HepG2 (cell line): ENCODE results near the gene BTBD1. TPM values are rescaled to one million over a fixed set of nuclear protein-coding genes. Genes with fewer than 3 reads are reported as not detected.

ENCODE experiments used
- CEBPG ChIP-seq: IDR thresholded peaks from 2 replicates; pipeline ENCODE4 v1.6.1; 2016
- GABPB1 ChIP-seq: IDR thresholded peaks from 2 replicates; pipeline ENCODE4 v1.6.1; 2016; ENCODE audit warnings: mild to moderate bottlenecking, missing genetic modification reagents, moderate library complexity, missing compliant biosample characterization
- JARID2 ChIP-seq: sonication (generic); formaldehyde crosslinking; IDR thresholded peaks from 2 replicates; pipeline ENCODE4 v1.8.1; 2023; ENCODE audit warnings: missing genetic modification reagents, inconsistent platforms; ENCODE audit not compliant: insufficient replicate concordance
- KAT8 ChIP-seq: IDR thresholded peaks from 2 replicates; pipeline ENCODE4 v1.6.1; 2016; ENCODE audit warnings: missing genetic modification reagents, missing compliant biosample characterization
- KMT2B ChIP-seq: IDR thresholded peaks from 2 replicates; pipeline ENCODE4 v1.6.1; 2016; ENCODE audit warnings: missing genetic modification reagents, missing compliant biosample characterization
- MXD4 ChIP-seq: IDR thresholded peaks from 2 replicates; pipeline ENCODE4 v1.6.1; 2016; ENCODE audit warnings: mild to moderate bottlenecking, missing biosample characterization, missing genetic modification reagents
- NCOA2 ChIP-seq: sonication (generic); formaldehyde crosslinking; IDR thresholded peaks from 2 replicates; pipeline ENCODE4 v1.8.0; 2022; ENCODE audit warnings: inconsistent platforms
- NFKBIZ ChIP-seq: IDR thresholded peaks from 2 replicates; pipeline ENCODE4 v1.6.1; 2018; ENCODE audit warnings: missing genetic modification reagents, missing compliant biosample characterization
- NONO ChIP-seq, 2 experiments: fragments of 450-650 bp in 1 of 2; sonication (generic) in 1 of 2; formaldehyde crosslinking in 1 of 2; IDR thresholded peaks in 1 of 2; conservative IDR thresholded peaks in 1 of 2; 2 replicates each; pipeline versions ENCODE4 v1.6.1 to v1.8.0; 2017 to 2022; ENCODE audit warnings: mild to moderate bottlenecking in 1 of 2, missing genetic modification reagents in 1 of 2, moderate library complexity in 1 of 2
- NR1H2 ChIP-seq: sonication (generic); formaldehyde crosslinking; IDR thresholded peaks from 2 replicates; pipeline ENCODE4 v1.8.1; 2022; ENCODE audit warnings: low read depth, missing genetic modification reagents, borderline replicate concordance
- ONECUT2 ChIP-seq: sonication (generic); formaldehyde crosslinking; IDR thresholded peaks from 2 replicates; pipeline ENCODE4 v1.4.0; 2020; ENCODE audit warnings: missing genetic modification reagents
- POLR2AphosphoS5 ChIP-seq: IDR thresholded peaks from 2 replicates; pipeline ENCODE4 v1.6.1; 2012; ENCODE audit warnings: low read depth, low read length
- PPARG ChIP-seq: conservative IDR thresholded peaks from 2 replicates; pipeline ENCODE4 v1.6.1; 2016; ENCODE audit warnings: missing biosample characterization, missing genetic modification reagents
- ZBTB38 ChIP-seq: sonication (generic); formaldehyde crosslinking; IDR thresholded peaks from 2 replicates; pipeline ENCODE4 v1.5.1; 2020; ENCODE audit warnings: mild to moderate bottlenecking, missing genetic modification reagents
- ZNF124 ChIP-seq: sonication (generic); formaldehyde crosslinking; IDR thresholded peaks from 2 replicates; pipeline ENCODE4 v1.4.0; 2020; ENCODE audit warnings: missing genetic modification reagents
- ZNF329 ChIP-seq: sonication (generic); formaldehyde crosslinking; IDR thresholded peaks from 2 replicates; pipeline ENCODE4 v1.9.0; 2021; ENCODE audit warnings: low read depth, mild to moderate bottlenecking, missing genetic modification reagents
- ZNF839 ChIP-seq: sonication (generic); formaldehyde crosslinking; IDR thresholded peaks from 2 replicates; pipeline ENCODE4 v1.4.0; 2020; ENCODE audit warnings: missing genetic modification reagents, mild to moderate bottlenecking, borderline replicate concordance
- ZSCAN31 ChIP-seq: sonication (generic); formaldehyde crosslinking; IDR thresholded peaks from 2 replicates; pipeline ENCODE4 v1.5.0; 2020; ENCODE audit warnings: low read depth, mild to moderate bottlenecking, missing genetic modification reagents
- polyA plus RNA-seq, 8 experiments: library from polyadenylated mRNA; depleted of rRNA in 3 of 8; stranded (reverse) in 7 of 8; unstranded in 1 of 8; fragments of >200 nt; fragmentation: Illumina TruSeq in 4 of 8; extraction: Trizol in 4 of 8; gene quantifications; 2 replicates each; pipeline versions ENCODE4 v1.2.1 to v1.2.3, GENCODE V29; 2011 to 2016; ENCODE audit warnings: low read depth in 4 of 8, missing spikeins in 1 of 8, mixed read lengths in 1 of 8; ENCODE audit not compliant: insufficient read depth in 1 of 8
- total RNA-seq, 5 experiments: library from RNA; depleted of rRNA; stranded (reverse); fragments of >200 nt; fragmentation: Illumina TruSeq; extraction: Trizol; gene quantifications; 2 replicates each; pipeline ENCODE4 v1.2.3, GENCODE V29; 2016; ENCODE audit warnings: low read depth in 1 of 5
- TF ChIP-seq, protein P1 (sequence below): IDR thresholded peaks from 2 replicates; pipeline ENCODE4 v1.4.0; 2020; ENCODE audit warnings: mild to moderate bottlenecking, missing genetic modification reagents
- TF ChIP-seq, protein P2 (sequence below): sonication (generic); formaldehyde crosslinking; IDR thresholded peaks from 2 replicates; pipeline ENCODE4 v1.4.0; 2020; ENCODE audit warnings: low read depth, mild to moderate bottlenecking, missing genetic modification reagents
- TF ChIP-seq, protein P3 (sequence below): sonication (generic); formaldehyde crosslinking; IDR thresholded peaks from 2 replicates; pipeline ENCODE4 v1.5.1; 2020; ENCODE audit warnings: mild to moderate bottlenecking, missing genetic modification reagents, moderate library complexity

The BTBD1 gene
- total and polyA plus RNA-seq, 2 of the 13 experiments (the other 11 are each of a cell fraction or from before 2014, with no cell fraction given), result 32.1 to 53.9 TPM

DNA sequence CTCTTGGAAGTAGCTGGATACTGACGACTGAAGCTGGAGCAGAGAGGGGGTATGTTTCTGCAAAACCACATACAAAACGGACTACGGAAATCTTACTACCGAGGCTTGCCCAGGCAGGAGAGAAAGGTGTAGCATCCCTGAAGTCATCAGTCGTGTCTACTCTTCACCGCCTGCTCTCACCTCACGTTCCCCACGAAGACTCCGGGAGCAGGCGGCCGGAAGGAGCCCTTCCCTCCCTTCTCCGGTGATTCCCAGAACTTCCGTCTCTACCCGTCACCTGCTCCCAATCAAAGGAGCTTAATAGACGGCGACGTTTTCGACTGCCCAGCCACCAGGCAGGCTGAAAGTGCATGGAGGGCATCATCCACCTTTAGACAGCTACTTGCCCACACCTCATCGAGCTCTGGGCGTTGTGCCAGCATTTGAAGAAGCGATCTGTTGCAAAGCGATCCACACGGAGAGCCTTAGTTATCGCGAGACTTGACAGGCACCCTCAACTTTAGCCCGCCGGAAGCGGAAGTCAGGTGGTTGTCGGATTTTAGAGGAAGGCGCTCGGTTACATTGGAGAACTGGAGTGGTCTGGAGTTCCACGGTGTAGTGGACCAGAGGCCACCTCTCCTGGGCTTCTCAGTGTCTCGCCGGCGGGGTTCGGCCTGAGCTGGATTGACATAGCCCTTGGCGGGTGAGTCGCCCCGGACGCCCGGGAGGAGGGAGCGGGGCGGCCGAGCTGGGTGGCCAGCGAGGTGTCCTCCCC lies 81.2 kb downstream of the BTBD1 start, which contains the start of gene RAMAC (continued):
- TF ChIP-seq ZNF839 (CRISPR knock-in tag) (0 out of 2 replicates have a peak, but pooled peaks have one; percentile 38), NCOA2 (CRISPR knock-in tag) (peak; percentile 66; the same call in 1 of the 2 replicates), KAT8 (CRISPR knock-in tag) (peak; percentile 96), JARID2 (CRISPR knock-in tag) (no peak), KMT2B (peak; percentile 89), ZNF329 (peak; percentile 68; the same call in 1 of the 2 replicates), PPARG (CRISPR knock-in tag) (peak; percentile 63; the same call in 1 of the 2 replicates), ONECUT2 (CRISPR knock-in tag) (peak; percentile 38; the same call in 1 of the 2 replicates), NR1H2 (0 out of 2 replicates have a peak, but pooled peaks have one; percentile 85), CEBPG (CRISPR knock-in tag) (peak; percentile 36; the same call in 1 of the 2 replicates), MXD4 (CRISPR knock-in tag) (peak; percentile 93; the same call in 1 of the 2 replicates), NFKBIZ (CRISPR knock-in tag) (peak; percentile 79), ZSCAN31 (CRISPR knock-in tag) (peak; percentile 27; the same call in 1 of the 2 replicates), GABPB1 (CRISPR knock-in tag) (peak; percentile 96), ZBTB38 (CRISPR knock-in tag) (peak; percentile 91), ZNF124 (CRISPR knock-in tag) (peak; percentile 73; the same call in 1 of the 2 replicates), POLR2AphosphoS5 (peak; percentile 88), NONO (IDR thresholded peaks at IDR 0.05) (no peak), NONO (CRISPR knock-in tag; conservative IDR thresholded peaks at IDR 0.05) (peak; percentile 77)
- TF ChIP-seq, protein P1, sequence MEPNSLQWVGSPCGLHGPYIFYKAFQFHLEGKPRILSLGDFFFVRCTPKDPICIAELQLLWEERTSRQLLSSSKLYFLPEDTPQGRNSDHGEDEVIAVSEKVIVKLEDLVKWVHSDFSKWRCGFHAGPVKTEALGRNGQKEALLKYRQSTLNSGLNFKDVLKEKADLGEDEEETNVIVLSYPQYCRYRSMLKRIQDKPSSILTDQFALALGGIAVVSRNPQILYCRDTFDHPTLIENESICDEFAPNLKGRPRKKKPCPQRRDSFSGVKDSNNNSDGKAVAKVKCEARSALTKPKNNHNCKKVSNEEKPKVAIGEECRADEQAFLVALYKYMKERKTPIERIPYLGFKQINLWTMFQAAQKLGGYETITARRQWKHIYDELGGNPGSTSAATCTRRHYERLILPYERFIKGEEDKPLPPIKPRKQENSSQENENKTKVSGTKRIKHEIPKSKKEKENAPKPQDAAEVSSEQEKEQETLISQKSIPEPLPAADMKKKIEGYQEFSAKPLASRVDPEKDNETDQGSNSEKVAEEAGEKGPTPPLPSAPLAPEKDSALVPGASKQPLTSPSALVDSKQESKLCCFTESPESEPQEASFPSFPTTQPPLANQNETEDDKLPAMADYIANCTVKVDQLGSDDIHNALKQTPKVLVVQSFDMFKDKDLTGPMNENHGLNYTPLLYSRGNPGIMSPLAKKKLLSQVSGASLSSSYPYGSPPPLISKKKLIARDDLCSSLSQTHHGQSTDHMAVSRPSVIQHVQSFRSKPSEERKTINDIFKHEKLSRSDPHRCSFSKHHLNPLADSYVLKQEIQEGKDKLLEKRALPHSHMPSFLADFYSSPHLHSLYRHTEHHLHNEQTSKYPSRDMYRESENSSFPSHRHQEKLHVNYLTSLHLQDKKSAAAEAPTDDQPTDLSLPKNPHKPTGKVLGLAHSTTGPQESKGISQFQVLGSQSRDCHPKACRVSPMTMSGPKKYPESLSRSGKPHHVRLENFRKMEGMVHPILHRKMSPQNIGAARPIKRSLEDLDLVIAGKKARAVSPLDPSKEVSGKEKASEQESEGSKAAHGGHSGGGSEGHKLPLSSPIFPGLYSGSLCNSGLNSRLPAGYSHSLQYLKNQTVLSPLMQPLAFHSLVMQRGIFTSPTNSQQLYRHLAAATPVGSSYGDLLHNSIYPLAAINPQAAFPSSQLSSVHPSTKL (CRISPR knock-in tag), result peak; percentile 40
- TF ChIP-seq, protein P2, sequence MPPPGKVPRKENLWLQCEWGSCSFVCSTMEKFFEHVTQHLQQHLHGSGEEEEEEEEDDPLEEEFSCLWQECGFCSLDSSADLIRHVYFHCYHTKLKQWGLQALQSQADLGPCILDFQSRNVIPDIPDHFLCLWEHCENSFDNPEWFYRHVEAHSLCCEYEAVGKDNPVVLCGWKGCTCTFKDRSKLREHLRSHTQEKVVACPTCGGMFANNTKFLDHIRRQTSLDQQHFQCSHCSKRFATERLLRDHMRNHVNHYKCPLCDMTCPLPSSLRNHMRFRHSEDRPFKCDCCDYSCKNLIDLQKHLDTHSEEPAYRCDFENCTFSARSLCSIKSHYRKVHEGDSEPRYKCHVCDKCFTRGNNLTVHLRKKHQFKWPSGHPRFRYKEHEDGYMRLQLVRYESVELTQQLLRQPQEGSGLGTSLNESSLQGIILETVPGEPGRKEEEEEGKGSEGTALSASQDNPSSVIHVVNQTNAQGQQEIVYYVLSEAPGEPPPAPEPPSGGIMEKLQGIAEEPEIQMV (CRISPR knock-in tag), result peak; percentile 87
- TF ChIP-seq, protein P3, sequence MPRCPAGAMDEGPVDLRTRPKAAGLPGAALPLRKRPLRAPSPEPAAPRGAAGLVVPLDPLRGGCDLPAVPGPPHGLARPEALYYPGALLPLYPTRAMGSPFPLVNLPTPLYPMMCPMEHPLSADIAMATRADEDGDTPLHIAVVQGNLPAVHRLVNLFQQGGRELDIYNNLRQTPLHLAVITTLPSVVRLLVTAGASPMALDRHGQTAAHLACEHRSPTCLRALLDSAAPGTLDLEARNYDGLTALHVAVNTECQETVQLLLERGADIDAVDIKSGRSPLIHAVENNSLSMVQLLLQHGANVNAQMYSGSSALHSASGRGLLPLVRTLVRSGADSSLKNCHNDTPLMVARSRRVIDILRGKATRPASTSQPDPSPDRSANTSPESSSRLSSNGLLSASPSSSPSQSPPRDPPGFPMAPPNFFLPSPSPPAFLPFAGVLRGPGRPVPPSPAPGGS (CRISPR knock-in tag), result no peak; the same call in 1 of the 2 replicates
